ENCODE results near the gene ZDHHC8.
A peak's percentile ranks its signal among the peaks of the same experiment; 100 is the strongest.

ZDHHC8 gene

DNA sequence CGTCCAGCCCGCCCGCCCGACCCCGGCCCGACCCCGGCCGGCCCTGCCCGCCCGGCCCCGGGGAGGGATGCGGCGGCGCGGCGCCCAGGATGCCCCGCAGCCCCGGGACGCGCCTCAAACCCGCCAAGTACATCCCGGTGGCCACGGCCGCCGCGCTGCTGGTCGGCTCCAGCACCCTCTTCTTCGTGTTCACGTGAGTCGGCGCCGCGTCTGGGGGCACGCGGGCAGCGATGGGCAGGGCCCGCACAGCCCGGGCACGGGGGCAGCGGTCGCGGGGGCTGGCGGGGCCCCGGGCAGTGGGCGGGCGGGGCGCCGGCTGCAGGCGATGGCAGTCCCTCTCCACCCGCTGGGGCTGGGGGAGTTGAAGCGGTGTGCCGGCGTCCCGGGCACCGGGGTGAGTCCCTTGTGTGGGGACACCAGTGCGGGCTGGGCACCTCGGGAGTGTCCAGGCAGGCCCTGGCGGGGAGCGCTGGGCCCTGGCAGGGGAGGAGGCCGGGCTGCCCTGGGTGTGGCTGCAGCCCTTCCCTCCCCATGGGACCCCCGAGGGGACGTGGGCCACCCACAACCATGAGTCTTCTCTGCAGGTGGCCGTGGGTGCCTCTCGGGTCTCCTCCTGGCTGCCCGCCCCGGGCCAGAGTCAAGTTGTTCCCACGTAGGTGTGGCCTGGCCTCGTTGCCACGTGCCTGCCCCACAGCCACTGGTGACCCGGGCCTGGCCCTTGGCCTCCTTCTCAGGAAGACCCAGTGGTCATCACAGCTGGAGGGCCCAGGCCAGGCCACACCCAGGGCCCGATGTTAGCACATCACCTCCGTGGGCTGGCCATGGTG is 468 bp downstream of the ZDHHC8 start:
- Histone ChIP-seq H3K4me1 (ENCODE audit: control insufficient read depth, insufficient read depth, low read length) (peaks cover 11% of the 10 kb centered on the region), H3K27ac (ENCODE audit: low read depth, low read length) (no peak overlapping the region), H3K27me3 (ENCODE audit: control insufficient read depth, insufficient read depth, low read length) (no peaks in the 10 kb centered on the region), H3K36me3 (ENCODE audit: control insufficient read depth, insufficient read depth, low read length) (no peaks in the 10 kb centered on the region), H3K9ac (ENCODE audit: low read length) (peak overlapping the region; percentile 72), H3K4me3 (ENCODE audit: low read length) (peak overlapping the region; percentile 81)

DNA sequence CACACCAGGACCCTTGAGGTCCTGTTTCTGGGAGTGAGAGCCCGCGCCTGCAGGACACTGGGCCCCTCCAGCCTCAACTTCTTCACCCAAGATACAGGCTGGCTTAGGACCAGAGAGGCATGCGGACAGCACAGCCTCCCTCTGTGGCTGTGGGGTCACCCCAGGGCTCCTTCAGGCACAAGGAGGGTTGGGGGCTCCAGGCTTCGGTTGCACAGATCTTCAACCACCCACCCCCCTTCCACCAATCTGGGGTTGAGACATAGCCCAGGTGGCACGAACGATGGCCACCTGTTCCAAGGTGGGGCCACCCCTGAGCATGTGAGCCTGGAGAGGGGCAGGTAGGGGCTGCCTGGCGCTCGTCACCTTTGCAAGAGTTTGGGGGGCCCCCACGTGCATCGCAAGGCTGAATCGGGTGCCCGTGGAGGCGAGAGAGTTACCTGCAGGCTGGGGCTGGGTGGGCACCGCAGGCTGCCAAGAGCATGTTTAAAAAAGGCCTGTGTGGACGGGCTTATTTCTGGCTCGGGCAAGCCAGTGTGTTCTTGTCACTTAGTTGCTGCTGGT is 1.2 kb downstream of the ZDHHC8 start:
- Histone ChIP-seq H3K27ac (ENCODE audit: low read depth, low read length) (no peak overlapping the region), H3K36me3 (ENCODE audit: control insufficient read depth, insufficient read depth, low read length) (no peaks in the 10 kb centered on the region), H3K4me3 (ENCODE audit: low read length) (peak overlapping the region; percentile 81), H3K9ac (ENCODE audit: low read length) (peak overlapping the region; percentile 72), H3K4me1 (ENCODE audit: control insufficient read depth, insufficient read depth, low read length) (peaks cover 18% of the 10 kb centered on the region), H3K27me3 (ENCODE audit: control insufficient read depth, insufficient read depth, low read length) (no peaks in the 10 kb centered on the region)

DNA sequence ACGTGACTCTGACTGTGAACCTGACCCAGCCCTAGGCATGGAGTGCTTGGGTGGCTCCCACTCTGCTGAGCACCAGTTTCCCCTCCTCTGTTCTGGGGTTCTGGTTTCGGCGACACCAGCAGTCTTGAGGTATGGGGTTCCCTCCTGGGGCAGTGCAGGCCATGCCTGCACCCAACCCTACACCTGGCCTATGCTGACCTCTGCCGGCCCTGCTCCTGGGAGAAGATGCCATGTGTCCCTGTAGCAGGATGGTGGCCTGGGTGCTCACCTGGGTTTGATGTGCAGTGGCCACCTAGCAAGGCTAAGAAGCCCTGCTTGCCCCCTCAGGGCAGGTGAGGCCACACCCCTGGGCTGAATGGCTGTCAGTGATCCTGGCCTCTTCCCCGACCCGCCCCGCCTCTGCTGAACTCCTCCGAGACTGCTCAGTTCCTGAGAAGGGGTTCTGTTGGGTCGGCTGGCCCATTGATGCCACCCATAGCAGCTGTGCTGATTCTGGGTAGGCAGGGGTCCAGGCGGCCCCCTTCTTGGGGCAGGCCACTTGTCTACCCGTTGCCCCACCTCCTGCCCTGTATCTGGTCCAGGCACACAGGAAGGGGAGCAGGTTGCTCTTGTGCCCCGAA is 2.4 kb downstream of the ZDHHC8 start:
- Histone ChIP-seq H3K4me3 (ENCODE audit: low read length) (no peak overlapping the region), H3K9ac (ENCODE audit: low read length) (no peak overlapping the region), H3K4me1 (ENCODE audit: control insufficient read depth, insufficient read depth, low read length) (peaks cover 19% of the 10 kb centered on the region), H3K27ac (ENCODE audit: low read depth, low read length) (no peak overlapping the region), H3K36me3 (ENCODE audit: control insufficient read depth, insufficient read depth, low read length) (no peaks in the 10 kb centered on the region), H3K27me3 (ENCODE audit: control insufficient read depth, insufficient read depth, low read length) (no peaks in the 10 kb centered on the region)

- Histone ChIP-seq H3K9ac (ENCODE audit: low read length) (no peak overlapping the region), H3K27ac (ENCODE audit: low read depth, low read length) (no peak overlapping the region), H3K4me1 (ENCODE audit: control insufficient read depth, insufficient read depth, low read length) (peaks cover 19% of the 10 kb centered on the region)
Measured at GRCh38 chr22:20135265-20135664, 3.7 kb downstream of the ZDHHC8 start.

DNA sequence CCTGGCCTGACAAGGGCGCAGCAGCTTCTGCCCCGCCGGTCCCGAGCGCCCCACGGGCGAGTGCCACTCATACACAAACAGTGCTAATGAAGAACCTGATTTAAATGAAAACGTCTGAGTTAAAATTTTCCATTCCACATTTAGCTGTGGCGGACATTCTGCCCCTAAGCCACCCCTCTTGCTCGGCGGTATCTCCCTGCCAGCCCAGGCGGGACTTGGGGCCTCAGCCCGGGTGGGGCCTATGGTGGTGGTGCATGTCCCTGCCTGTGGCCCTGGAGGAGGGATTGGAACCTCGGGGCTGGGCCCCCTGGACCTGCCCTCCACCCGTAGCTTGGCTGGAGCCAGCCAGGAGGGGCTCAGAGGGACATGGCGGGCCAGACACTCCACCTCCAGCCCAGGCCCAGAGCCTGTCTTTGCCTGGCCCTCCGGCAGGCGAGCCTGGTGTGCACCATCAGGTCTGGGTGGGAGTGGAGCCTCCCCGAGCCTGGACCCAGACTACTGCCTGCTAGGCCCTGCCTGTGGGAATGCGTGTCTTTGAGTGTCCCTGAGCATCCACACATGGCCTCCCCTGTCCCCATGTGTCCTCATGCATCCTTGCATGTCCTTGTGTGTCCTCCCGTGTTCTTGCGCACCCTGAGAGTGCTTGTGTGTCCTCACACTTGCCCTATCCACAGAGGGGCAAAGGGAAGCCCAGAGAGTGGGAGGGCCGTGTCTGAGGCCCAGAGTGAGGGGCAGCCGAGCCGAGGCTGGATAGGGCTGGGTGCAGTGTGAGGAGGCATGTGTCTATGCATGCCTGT is 4.4 kb downstream of the ZDHHC8 start:
- H3K36me3 ChIP-seq (ENCODE audit: control insufficient read depth, insufficient read depth, low read length), result peaks cover 4% of the 10 kb centered on the region
- H3K4me1 ChIP-seq (ENCODE audit: control insufficient read depth, insufficient read depth, low read length), result peaks cover 17% of the 10 kb centered on the region
- no peak overlapping the region for H3K27ac ChIP-seq (ENCODE audit: low read depth, low read length)
- H3K4me3 ChIP-seq (ENCODE audit: low read length), result no peak overlapping the region
- no peaks in the 10 kb centered on the region for H3K27me3 ChIP-seq (ENCODE audit: control insufficient read depth, insufficient read depth, low read length)
- no peak overlapping the region for H3K9ac ChIP-seq (ENCODE audit: low read length)

More at GRCh38 chr22:20135265-20135664, 3.7 kb downstream of the ZDHHC8 start:
- H3K27me3 ChIP-seq (ENCODE audit: control insufficient read depth, insufficient read depth, low read length), result no peaks in the 10 kb centered on the region
- H3K36me3 ChIP-seq (ENCODE audit: control insufficient read depth, insufficient read depth, low read length), result peaks cover 4% of the 10 kb centered on the region
- H3K4me3 ChIP-seq (ENCODE audit: low read length), result no peak overlapping the region

- Histone ChIP-seq H3K9ac (ENCODE audit: low read length) (no peak overlapping the region), H3K36me3 (ENCODE audit: control insufficient read depth, insufficient read depth, low read length) (peaks cover 4% of the 10 kb centered on the region), H3K27me3 (ENCODE audit: control insufficient read depth, insufficient read depth, low read length) (no peaks in the 10 kb centered on the region), H3K27ac (ENCODE audit: low read depth, low read length) (no peak overlapping the region), H3K4me3 (ENCODE audit: low read length) (no peak overlapping the region), H3K4me1 (ENCODE audit: control insufficient read depth, insufficient read depth, low read length) (peaks cover 17% of the 10 kb centered on the region)
Measured at GRCh38 chr22:20136603-20136873, 4.9 kb downstream of the ZDHHC8 start.

DNA sequence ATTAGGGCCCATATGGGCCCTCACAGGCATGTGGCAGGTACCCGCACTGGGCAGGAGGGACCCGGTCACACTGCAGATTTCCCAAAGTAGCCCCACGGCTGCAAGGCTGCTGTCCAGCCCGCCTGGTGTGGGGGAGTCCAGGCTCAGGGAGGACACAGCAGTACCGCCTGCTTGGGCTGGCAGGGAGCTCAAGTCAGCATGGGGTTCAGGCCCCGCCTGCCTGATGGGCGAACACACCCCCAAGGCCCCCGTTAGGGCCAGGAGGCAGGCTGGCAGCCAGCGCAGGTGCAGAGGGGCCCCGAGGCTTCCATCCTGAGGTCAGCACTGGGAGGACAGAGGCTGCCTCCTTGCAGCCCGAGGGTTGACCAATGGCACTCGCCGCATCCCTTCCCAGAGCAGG is 5.5 kb downstream of the ZDHHC8 start:
- H3K27me3 ChIP-seq (ENCODE audit: control insufficient read depth, insufficient read depth, low read length), result no peaks in the 10 kb centered on the region
- H3K9ac ChIP-seq (ENCODE audit: low read length), result no peak overlapping the region
- H3K36me3 ChIP-seq (ENCODE audit: control insufficient read depth, insufficient read depth, low read length), result peaks cover 6% of the 10 kb centered on the region
- no peak overlapping the region for H3K4me3 ChIP-seq (ENCODE audit: low read length)
- H3K27ac ChIP-seq (ENCODE audit: low read depth, low read length), result no peak overlapping the region
- peaks cover 17% of the 10 kb centered on the region for H3K4me1 ChIP-seq (ENCODE audit: control insufficient read depth, insufficient read depth, low read length)

DNA sequence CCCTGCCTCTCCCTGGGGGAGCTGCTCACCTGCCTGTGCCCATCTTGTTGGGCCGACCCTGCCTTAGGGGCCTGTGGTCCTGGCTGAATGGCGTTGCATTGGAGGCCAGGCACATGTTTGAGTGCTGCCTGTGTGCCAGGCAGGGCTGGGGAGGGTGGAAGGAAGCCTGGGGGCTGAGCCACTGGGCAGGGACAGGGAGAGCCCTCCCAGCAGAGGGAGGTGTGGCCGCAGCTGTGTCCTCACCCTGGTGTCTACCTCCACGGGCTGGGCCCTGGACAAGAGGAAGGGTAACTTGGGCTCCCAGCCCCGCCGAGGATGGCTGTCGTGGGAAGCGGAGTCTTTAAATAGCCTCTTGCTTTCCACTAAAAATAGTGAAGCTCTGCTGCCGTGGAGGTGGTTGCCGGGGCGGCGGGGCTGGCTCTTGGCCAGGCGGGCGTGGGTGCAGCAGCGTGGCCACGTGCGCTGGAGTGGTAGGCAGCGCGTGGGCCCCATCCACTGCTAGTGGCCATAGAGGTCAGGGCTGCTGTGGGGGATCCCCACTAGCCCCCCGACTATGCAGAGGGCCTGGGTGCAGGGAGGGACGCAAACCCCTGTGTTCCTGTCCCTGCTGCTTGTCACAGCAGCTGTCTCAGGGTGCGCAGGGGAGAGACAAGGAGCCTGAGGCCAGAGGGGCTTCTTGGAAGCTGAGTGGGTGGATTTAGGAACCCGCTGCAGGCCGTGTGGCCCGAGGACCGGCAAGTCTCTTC is 6.2 kb downstream of the ZDHHC8 start:
- H3K27ac ChIP-seq (ENCODE audit: low read depth, low read length), result peak overlapping the region; percentile 16
- H3K9ac ChIP-seq (ENCODE audit: low read length), result no peak overlapping the region

DNA sequence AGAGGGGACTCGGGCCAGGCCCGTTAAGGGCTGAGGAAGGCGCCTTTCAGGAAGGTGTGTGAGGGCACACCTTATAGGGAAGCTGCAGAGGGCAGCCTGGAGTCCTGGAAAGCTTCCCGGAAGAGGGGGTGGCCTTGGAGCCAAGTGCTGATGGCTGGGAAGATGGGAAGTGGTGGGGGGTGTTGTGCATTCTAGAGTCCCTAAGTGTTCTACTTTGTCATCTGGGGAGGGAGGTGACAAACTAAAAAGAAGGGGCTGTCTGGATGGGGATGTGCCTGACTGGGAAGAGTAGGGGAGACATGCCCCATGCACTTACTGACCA is 6.8 kb downstream of the ZDHHC8 start:
- H3K4me1 ChIP-seq (ENCODE audit: control insufficient read depth, insufficient read depth, low read length), result peaks cover 10% of the 10 kb centered on the region
- H3K27me3 ChIP-seq (ENCODE audit: control insufficient read depth, insufficient read depth, low read length), result no peaks in the 10 kb centered on the region
- no peak overlapping the region for H3K9ac ChIP-seq (ENCODE audit: low read length)
- peak overlapping the region; percentile 16 for H3K27ac ChIP-seq (ENCODE audit: low read depth, low read length)
- peaks cover 6% of the 10 kb centered on the region for H3K36me3 ChIP-seq (ENCODE audit: control insufficient read depth, insufficient read depth, low read length)
- no peak overlapping the region for H3K4me3 ChIP-seq (ENCODE audit: low read length)

More for the DNA sequence above, 6.2 kb downstream of the ZDHHC8 start:
- H3K4me3 ChIP-seq (ENCODE audit: low read length), result no peak overlapping the region
- H3K36me3 ChIP-seq (ENCODE audit: control insufficient read depth, insufficient read depth, low read length), result peaks cover 6% of the 10 kb centered on the region
- H3K4me1 ChIP-seq (ENCODE audit: control insufficient read depth, insufficient read depth, low read length), result peaks cover 11% of the 10 kb centered on the region
- no peaks in the 10 kb centered on the region for H3K27me3 ChIP-seq (ENCODE audit: control insufficient read depth, insufficient read depth, low read length)

GRCh38 chr22:20138868-20139267 is 7.3 kb downstream of the ZDHHC8 start:
- Histone ChIP-seq H3K36me3 (ENCODE audit: control insufficient read depth, insufficient read depth, low read length) (peaks cover 8% of the 10 kb centered on the region), H3K9ac (ENCODE audit: low read length) (no peak overlapping the region), H3K4me1 (ENCODE audit: control insufficient read depth, insufficient read depth, low read length) (peaks cover 10% of the 10 kb centered on the region), H3K27ac (ENCODE audit: low read depth, low read length) (no peak overlapping the region), H3K27me3 (ENCODE audit: control insufficient read depth, insufficient read depth, low read length) (no peaks in the 10 kb centered on the region), H3K4me3 (ENCODE audit: low read length) (no peak overlapping the region)

DNA sequence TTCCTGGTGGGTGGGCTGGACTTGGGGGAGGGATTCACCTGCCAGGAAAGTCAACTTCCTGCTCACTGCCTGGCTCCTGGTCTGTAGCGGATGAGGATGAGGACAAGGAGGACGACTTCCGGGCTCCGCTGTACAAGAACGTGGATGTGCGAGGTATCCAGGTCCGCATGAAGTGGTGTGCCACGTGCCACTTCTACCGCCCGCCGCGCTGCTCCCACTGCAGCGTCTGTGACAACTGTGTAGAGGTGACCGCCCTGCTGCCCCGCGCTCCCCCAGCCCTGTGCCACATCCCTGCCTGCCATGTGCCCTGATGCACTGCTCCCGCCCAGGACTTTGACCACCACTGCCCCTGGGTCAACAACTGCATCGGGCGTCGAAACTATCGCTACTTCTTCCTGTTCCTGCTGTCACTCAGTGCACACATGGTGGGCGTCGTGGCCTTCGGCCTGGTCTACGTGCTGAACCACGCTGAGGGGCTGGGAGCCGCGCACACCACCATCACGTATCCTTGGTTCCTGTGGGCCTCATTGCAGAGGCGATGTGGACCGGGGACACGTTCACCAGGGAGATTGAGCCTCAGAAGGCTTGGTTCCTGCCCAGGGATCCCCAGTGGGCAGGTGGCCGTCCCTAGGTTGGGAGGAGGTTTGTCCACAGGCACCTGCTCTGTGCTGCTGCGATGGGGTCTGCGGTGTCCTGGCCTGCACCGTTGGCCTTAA is 7.9 kb downstream of the ZDHHC8 start:
- Histone ChIP-seq H3K36me3 (ENCODE audit: control insufficient read depth, insufficient read depth, low read length) (peaks cover 8% of the 10 kb centered on the region), H3K27ac (ENCODE audit: low read depth, low read length) (no peak overlapping the region)

More for the DNA sequence above, 7.9 kb downstream of the ZDHHC8 start:
- no peaks in the 10 kb centered on the region for H3K27me3 ChIP-seq (ENCODE audit: control insufficient read depth, insufficient read depth, low read length)
- H3K4me3 ChIP-seq (ENCODE audit: low read length), result no peak overlapping the region
- H3K4me1 ChIP-seq (ENCODE audit: control insufficient read depth, insufficient read depth, low read length), result peaks cover 10% of the 10 kb centered on the region
- H3K9ac ChIP-seq (ENCODE audit: low read length), result no peak overlapping the region
